ENCODE measurements around the gene FTO. TPM values are rescaled to one million over a fixed set of nuclear protein-coding genes. Genes with fewer than 3 reads are reported as not detected.

The FTO gene
- total RNA-seq, 6 experiments from 2014 or later: 93.7 to 107 (median 105) TPM

DNA sequence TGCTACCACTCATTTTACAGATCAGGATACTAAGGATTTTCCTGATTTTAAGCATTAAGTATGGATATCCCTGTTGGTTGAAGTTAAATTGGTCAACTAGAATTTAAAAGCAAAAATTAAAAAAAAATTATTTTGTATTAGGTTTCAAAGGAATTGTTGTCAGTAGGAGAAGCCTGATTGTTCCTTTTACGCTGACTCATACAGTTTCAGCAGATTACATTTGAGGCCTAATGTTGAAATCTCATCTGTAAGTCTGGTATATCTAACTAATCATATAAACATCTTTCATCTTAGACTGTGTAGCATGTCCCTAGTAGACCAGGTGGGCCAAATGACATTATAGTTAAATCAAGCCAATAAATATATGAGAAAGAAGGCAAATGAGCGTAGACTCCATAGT is 83.5 kb downstream of the FTO start:
- Mint-ChIP-seq H3K36me3 (ENCODE audit: low read depth) (no peaks in the 10 kb centered on the region), H3K4me1 (ENCODE audit: low read depth) (peaks cover 47% of the 10 kb centered on the region)

DNA sequence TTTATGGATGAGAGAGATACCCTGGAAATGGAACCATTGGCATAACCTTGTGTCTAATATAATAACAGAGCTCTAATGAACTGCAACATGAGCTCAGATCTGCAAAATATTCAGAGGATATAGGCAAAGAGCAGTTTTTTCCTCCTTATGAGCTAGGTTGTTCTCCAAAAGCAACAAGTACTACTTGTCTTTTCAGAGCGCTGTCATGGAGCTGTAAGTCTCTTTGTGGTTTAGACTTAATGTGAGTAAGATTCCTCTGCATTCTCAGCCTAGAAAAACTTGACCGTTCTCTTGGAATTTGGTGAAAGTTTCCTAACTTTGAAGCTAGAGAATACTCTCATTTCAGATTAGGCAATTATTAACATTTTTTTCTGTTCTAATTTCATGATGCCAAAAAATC is 85.2 kb downstream of the FTO start:
- H3K4me3 Mint-ChIP-seq: peak overlapping the region; percentile 35
- TF ChIP-seq, protein P1, sequence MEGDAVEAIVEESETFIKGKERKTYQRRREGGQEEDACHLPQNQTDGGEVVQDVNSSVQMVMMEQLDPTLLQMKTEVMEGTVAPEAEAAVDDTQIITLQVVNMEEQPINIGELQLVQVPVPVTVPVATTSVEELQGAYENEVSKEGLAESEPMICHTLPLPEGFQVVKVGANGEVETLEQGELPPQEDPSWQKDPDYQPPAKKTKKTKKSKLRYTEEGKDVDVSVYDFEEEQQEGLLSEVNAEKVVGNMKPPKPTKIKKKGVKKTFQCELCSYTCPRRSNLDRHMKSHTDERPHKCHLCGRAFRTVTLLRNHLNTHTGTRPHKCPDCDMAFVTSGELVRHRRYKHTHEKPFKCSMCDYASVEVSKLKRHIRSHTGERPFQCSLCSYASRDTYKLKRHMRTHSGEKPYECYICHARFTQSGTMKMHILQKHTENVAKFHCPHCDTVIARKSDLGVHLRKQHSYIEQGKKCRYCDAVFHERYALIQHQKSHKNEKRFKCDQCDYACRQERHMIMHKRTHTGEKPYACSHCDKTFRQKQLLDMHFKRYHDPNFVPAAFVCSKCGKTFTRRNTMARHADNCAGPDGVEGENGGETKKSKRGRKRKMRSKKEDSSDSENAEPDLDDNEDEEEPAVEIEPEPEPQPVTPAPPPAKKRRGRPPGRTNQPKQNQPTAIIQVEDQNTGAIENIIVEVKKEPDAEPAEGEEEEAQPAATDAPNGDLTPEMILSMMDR (IDR thresholded peaks at IDR 0.05): no peak
- H3K36me3 Mint-ChIP-seq (ENCODE audit: low read depth): no peaks in the 10 kb centered on the region
- peaks cover 2% of the 10 kb centered on the region for H3K27me3 Mint-ChIP-seq (ENCODE audit: insufficient read depth)
- H3K4me1 Mint-ChIP-seq (ENCODE audit: low read depth): peaks cover 42% of the 10 kb centered on the region
- H3K27ac Mint-ChIP-seq: peak overlapping the region; percentile 47
- H3K9me3 Mint-ChIP-seq: no peaks in the 10 kb centered on the region
- DNase-seq: peak; percentile 67

More for the DNA sequence above, 83.5 kb downstream of the FTO start:
- Mint-ChIP-seq H3K9me3 (no peaks in the 10 kb centered on the region), H3K27me3 (ENCODE audit: insufficient read depth) (peaks cover 2% of the 10 kb centered on the region), H3K27ac (no peak overlapping the region), H3K4me3 (no peak overlapping the region)
- TF ChIP-seq, protein P1 (IDR thresholded peaks at IDR 0.05): no peak
- DNase-seq: no peak

DNA sequence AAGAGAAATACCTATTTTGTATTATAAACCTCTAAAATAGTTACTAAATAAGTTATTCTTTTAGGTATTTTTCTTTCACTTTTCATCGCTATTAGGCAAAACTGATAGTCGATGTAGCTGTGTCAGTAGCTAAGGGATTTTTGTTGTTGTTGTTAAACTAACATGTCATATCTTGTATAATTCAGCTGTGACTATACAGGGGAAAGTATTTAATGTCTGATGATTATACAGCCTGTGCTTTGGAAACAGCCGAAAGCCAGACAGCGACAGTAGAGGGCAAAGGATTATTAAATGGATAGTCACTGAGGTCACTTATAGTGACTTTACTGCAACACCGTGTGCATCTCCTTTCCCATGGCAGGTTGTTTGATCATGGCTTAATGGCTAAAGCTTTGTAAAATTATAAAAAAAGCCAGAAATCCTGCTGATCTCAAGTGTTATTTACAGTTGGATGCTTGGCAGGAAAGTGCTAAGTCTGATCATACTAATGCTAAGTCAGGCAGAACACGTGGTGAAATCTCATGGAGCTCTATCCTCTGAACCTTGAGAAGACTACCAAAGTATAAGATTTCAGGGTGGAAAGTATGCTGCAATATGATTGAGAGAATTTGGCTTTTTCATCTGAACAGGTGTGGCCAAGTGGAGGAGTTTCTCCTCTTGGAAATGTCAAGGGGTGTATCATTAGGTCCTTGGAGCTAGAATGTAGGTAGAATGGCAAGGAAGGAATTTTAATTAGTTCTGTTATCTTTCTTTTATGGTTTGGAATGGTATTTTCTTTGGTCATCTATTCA is 88.4 kb downstream of the FTO start:
- Mint-ChIP-seq H3K36me3 (ENCODE audit: low read depth) (no peaks in the 10 kb centered on the region), H3K27me3 (ENCODE audit: insufficient read depth) (peaks cover 2% of the 10 kb centered on the region; the same call in 1 of the 2 replicates), H3K4me1 (ENCODE audit: low read depth) (peaks cover 28% of the 10 kb centered on the region), H3K4me3 (no peak overlapping the region), H3K9me3 (no peaks in the 10 kb centered on the region), H3K27ac (no peak overlapping the region)
- TF ChIP-seq, protein P1 (IDR thresholded peaks at IDR 0.05): no peak
- DNase-seq: no peak

DNA sequence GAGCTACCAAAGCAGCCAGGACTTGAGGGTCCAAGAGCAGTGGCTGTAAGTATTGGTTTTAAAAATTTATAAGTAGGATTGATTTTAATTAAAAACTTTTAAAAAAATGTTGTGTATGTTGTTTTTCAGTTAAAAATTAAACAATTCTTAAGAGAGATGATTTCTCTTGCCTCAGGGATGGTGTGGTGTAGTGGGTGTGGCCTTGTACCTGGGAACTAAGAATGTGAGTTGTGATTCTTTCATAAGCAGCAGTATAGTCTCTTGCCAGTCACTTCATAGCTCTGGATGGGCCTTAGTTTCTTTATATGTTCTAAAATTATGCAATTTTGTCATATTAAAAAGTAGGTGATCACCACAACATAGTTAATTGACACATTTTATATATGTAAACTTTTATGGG is 99.5 kb downstream of the FTO start:
- Mint-ChIP-seq H3K27me3 (ENCODE audit: insufficient read depth) (no peaks in the 10 kb centered on the region; the same call in 1 of the 2 replicates), H3K4me3 (no peak overlapping the region), H3K36me3 (ENCODE audit: low read depth) (0 out of 2 replicates have a peak, but pooled peaks cover 6% of the 10 kb centered on the region), H3K4me1 (ENCODE audit: low read depth) (peaks cover 9% of the 10 kb centered on the region), H3K9me3 (no peaks in the 10 kb centered on the region), H3K27ac (no peak overlapping the region)
- TF ChIP-seq, protein P1 (IDR thresholded peaks at IDR 0.05): no peak
- no peak for DNase-seq

DNA sequence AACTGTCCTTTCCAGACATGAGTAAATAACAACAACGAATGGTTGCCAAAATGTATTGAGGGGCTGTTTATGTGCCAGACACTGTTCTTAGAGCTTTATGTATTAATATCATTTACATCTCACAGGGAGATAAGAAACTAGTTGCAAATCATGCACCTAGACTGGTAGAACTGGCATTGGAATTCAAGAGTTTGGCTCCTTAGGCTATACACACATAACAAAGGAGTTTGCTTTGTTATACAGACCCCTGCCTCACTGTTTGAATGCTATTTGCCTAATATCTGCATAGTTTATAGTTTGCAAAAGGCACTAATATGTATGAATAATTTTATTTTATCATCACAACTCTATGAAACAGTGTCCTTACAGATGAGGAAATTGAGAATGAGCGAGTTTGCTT is 100.0 kb downstream of the FTO start:
- H3K27me3 Mint-ChIP-seq (ENCODE audit: insufficient read depth): no peaks in the 10 kb centered on the region; the same call in 1 of the 2 replicates
- peaks cover 15% of the 10 kb centered on the region for H3K4me1 Mint-ChIP-seq (ENCODE audit: low read depth)
- no peak for DNase-seq
- TF ChIP-seq, protein P1 (IDR thresholded peaks at IDR 0.05): no peak
- 0 out of 2 replicates have a peak, but pooled peaks cover 6% of the 10 kb centered on the region for H3K36me3 Mint-ChIP-seq (ENCODE audit: low read depth)
- no peak overlapping the region for H3K27ac Mint-ChIP-seq
- H3K9me3 Mint-ChIP-seq: no peaks in the 10 kb centered on the region
- H3K4me3 Mint-ChIP-seq: no peak overlapping the region

Measured in HFFc6 (cell line).